GM06990 (cell line): ENCODE measurements around the gene CDH4.

Source experiments
- DNase-seq: peaks from one replicate; pipeline ENCODE4 v3.0.0-alpha.2; 2011; ENCODE audit not compliant: insufficient read length; ENCODE audit errors: extremely low read depth
- H3K27me3 ChIP-seq: replicated peaks from 2 replicates; pipeline ENCODE4 v1.6.0; 2011; ENCODE audit warnings: low read length; ENCODE audit not compliant: control insufficient read depth, insufficient read depth
- H3K36me3 ChIP-seq: 2 replicates; pipeline ENCODE4 v1.5.1; 2011; ENCODE audit warnings: low read length; ENCODE audit not compliant: control insufficient read depth, insufficient read depth
- H3K4me3 ChIP-seq: replicated peaks from 2 replicates; pipeline ENCODE4 v1.5.1; 2011; ENCODE audit warnings: low read depth, mild to moderate bottlenecking, control low read depth, low read length
- TF ChIP-seq, protein P1 (sequence below): IDR thresholded peaks from 2 replicates; pipeline ENCODE4 v1.5.1; 2011; ENCODE audit warnings: low read length, control low read depth, mild to moderate bottlenecking, inconsistent platforms; ENCODE audit not compliant: insufficient read depth, poor library complexity, severe bottlenecking

CDH4 gene

DNA sequence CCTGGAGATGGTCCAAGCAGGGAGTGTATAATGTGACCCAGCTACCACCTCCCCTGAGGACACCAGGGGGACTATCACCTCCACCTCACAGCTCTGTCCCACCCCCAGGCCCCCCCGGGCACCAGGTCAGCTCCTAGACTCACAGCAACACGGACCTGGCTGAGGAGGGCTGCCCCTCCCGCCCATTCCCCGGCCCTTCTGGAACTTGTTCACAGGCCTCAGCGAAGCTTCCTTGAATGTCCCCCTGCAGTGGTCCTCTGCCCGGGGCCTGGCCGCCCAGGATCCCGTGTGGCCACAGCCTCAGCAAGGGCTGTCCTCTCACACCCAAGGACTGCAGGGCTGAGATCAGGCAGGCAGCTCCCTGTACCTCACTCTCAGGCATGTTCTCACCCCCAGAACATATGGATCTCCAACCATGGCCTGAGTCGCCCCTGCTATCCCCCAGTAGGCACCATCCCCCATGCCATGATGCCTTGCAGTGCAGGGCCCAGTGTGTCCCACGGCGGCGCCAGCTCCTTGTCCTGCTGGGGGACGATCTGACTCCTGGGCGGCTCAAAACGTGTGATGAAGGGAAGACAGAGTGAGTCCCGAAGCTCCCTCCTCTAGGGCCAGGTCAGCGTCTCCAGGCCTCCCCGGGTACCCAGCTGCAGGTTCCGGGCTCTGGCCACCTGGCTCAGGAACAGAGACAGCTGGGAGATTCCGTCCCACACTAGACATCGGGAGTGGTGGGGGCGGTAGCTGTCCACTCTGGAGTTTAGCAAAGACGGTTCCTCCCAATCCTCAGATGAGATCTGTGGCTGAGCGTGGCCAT, 655.2 kb downstream of the CDH4 start:
- H3K36me3 ChIP-seq, result no peaks in the 10 kb centered on the region
- H3K4me3 ChIP-seq, result no peak overlapping the region
- no peaks in the 10 kb centered on the region for H3K27me3 ChIP-seq
- no peak for DNase-seq
- TF ChIP-seq, protein P1, sequence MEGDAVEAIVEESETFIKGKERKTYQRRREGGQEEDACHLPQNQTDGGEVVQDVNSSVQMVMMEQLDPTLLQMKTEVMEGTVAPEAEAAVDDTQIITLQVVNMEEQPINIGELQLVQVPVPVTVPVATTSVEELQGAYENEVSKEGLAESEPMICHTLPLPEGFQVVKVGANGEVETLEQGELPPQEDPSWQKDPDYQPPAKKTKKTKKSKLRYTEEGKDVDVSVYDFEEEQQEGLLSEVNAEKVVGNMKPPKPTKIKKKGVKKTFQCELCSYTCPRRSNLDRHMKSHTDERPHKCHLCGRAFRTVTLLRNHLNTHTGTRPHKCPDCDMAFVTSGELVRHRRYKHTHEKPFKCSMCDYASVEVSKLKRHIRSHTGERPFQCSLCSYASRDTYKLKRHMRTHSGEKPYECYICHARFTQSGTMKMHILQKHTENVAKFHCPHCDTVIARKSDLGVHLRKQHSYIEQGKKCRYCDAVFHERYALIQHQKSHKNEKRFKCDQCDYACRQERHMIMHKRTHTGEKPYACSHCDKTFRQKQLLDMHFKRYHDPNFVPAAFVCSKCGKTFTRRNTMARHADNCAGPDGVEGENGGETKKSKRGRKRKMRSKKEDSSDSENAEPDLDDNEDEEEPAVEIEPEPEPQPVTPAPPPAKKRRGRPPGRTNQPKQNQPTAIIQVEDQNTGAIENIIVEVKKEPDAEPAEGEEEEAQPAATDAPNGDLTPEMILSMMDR, result no peak

DNA sequence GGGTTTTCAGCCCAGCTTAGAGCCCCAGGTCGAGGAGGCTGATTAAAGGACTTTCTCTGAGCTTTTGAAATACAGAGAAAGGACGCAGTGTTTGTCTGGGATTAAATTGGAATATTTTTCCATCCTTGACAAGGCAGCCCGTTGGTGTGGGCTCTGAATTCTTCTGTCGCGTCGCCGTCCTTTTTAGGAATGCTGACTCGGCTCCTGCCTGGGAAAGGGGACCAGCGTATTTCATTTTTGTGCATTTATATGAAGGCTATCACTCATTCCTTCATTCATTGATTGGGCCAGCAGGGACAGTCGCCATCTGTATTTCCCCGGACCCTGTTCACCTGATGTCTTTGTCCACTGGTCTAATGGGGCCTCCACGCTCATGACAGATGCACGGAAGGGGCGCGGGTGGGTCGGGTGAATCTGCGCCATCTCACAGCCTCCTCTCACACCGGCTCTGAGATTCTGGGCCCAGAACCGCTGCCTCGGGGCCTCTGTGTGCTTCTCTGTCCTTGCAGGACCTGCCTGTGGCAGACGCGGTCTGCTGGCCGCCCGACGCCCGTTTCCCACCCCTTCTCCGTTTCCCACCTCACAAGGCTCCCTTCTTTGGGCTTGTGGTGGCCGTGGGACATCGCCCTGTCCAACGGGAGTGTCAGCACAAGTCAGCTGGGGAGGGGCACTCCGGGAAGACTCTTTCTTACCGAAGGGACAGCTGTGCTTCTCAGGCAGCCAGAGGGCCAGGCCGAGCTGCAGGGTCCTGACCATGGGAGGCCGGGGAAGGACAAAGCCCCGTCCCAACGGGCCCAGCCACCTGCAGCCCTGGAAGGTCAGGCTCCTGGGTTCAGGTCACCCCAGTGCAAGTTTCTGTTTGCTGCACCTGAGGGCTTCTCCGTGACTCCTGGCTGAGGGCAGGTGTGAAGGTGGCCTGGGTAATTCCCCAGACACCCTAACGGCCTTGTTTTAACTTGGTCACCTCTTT, 656.3 kb downstream of the CDH4 start:
- DNase-seq, result no peak
- Histone ChIP-seq H3K36me3 (no peaks in the 10 kb centered on the region), H3K27me3 (no peaks in the 10 kb centered on the region), H3K4me3 (no peak overlapping the region)
- TF ChIP-seq, protein P1, result no peak

DNA sequence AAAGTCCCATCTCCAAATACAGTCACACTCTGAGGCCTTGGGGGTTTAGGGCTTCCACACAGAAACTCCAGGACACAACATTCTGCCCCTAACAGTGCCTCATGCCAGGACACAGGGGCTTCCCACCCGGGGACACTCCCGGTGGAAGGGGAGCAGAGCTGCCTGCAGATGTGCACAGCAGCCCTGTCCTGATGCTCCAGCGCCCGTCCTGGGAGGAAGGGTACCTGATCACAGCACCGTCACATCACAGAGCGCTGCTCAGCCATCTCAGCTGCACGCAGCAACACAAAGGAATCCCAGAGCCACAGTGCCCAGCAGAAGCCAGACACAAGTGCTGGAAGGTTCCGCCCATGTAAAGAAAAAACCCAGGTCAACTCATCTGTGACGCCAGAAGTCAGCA, 657.0 kb downstream of the CDH4 start:
- H3K36me3 ChIP-seq, result no peaks in the 10 kb centered on the region
- no peak overlapping the region for H3K4me3 ChIP-seq
- TF ChIP-seq, protein P1, result no peak
- no peaks in the 10 kb centered on the region for H3K27me3 ChIP-seq
- DNase-seq, result no peak

DNA sequence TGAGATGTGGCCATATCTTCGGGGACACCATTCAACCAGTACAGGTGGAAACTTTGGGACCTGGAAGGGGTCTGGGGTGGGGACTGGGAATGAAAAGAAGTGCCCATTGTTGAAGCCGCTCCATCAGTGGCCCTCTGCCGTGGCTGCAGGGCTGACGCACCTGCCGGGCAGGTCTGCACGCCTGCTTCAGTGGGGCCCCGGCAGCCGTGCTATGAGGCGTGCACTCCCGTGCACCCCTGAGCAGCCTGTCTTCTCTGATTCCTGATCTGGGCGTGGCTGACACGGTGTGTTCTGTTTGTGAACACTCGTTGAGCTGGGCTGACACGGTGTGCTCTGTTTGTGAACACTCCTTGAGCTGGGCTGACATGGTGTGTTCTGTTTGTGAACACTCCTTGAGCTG, 657.8 kb downstream of the CDH4 start:
- DNase-seq, result no peak
- TF ChIP-seq, protein P1, result no peak
- Histone ChIP-seq H3K4me3 (no peak overlapping the region), H3K27me3 (no peaks in the 10 kb centered on the region), H3K36me3 (no peaks in the 10 kb centered on the region)

DNA sequence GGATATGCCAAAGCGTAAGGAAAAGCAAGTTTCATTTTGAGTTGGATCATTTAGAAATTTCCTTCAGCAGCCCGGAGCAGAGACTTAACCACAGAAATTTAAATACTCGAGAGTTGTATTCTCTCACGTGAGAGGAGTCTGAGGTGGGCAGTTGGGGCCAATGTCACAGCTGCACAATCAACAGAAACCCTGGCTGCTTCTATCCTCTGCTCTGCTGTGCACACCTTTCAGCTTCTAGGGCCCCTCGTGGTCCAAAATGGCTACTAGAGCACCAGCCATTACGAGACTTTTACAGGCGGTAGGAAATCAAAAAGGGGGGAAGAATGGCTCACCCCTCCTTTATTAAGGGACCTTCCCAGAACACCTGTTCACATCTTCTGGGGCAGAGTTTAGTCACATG, 659.8 kb downstream of the CDH4 start:
- Histone ChIP-seq H3K4me3 (no peak overlapping the region), H3K27me3 (no peaks in the 10 kb centered on the region), H3K36me3 (no peaks in the 10 kb centered on the region)
- DNase-seq, result no peak
- TF ChIP-seq, protein P1, result no peak
